ENCODE data around the gene ARHGEF19.

Gene ARHGEF19

GRCh38 chr1:16149146-16149545 lies 63.3 kb downstream of the ARHGEF19 start:
- no peak for DNase-seq (ENCODE audit: low read depth)

- no peak for DNase-seq (ENCODE audit: low read depth)
These were observed 63.9 kb downstream of the ARHGEF19 start for GRCh38 chr1:16148329-16149092.
